Mammary epithelial cell (primary cell): ENCODE measurements around the gene DDX6.

Source experiments
- CTCF ChIP-seq, 2 donors: IDR thresholded peaks in 1 of 2; conservative IDR thresholded peaks in 1 of 2; 2 replicates each; pipeline ENCODE4 v1.5.1; 2011 to 2012; ENCODE audit warnings: inconsistent platforms in 2 of 2, low read length in 2 of 2, mild to moderate bottlenecking in 2 of 2, control low read depth in 1 of 2, low read depth in 1 of 2; ENCODE audit not compliant: insufficient read depth in 1 of 2; ENCODE audit errors: extremely low read depth in 1 of 2
- EZH2 ChIP-seq: IDR thresholded peaks from 2 replicates; pipeline ENCODE4 v1.6.1; 2012; ENCODE audit warnings: low read length, inconsistent platforms, borderline replicate concordance

- no peak for TF ChIP-seq CTCF (conservative IDR thresholded peaks at IDR 0.05 in 1 of 2, IDR thresholded peaks at IDR 0.05 in 1 of 2; ENCODE audit: extremely low read depth in 1 of 2, insufficient read depth in 1 of 2, low read depth in 1 of 2, low read length in 2 of 2)
- TF ChIP-seq EZH2: no peak
Observed at GRCh38 chr11:118804094-118804493, 13.1 kb upstream of the DDX6 start.
